OCI-LY3 (cell line): ENCODE results near the gene LCA5L.

Experiments
- H2AFZ ChIP-seq: fragments of 200-600, 300-600 bp; shearing (Covaris generic); 2 replicates; pipeline ENCODE4 v1.6.0; 2014; ENCODE audit warnings: antibody characterized with exemption, low read depth, low read length
- H3K27ac ChIP-seq: fragments of 200-600, 300-600 bp; sonication (generic); 2 replicates; pipeline ENCODE4 v1.5.1; 2014; ENCODE audit warnings: mild to moderate bottlenecking, low read length, moderate library complexity, mixed read lengths
- H3K27me3 ChIP-seq: fragments of 200-600, 300-600 bp; sonication (generic); 2 replicates; pipeline ENCODE4 v1.6.1; 2014; ENCODE audit warnings: low read depth, low read length, mixed read lengths
- H3K36me3 ChIP-seq: fragments of 200-600, 300-600 bp; sonication (generic); replicated peaks from 2 replicates; pipeline ENCODE3; 2014; ENCODE audit warnings: low read depth, low read length, mixed read lengths
- H3K4me1 ChIP-seq: fragments of 300-600, 200-600 bp; sonication (generic); 2 replicates; pipeline ENCODE4 v1.6.1; 2014; ENCODE audit warnings: low read length, mixed read lengths
- H3K4me2 ChIP-seq: fragments of 200-600, 300-600 bp; sonication (generic); 2 replicates; pipeline ENCODE4 v1.6.1; 2014; ENCODE audit warnings: low read length, mixed read lengths
- H3K4me3 ChIP-seq: fragments of 300-600, 200-600 bp; sonication (generic); 2 replicates; pipeline ENCODE4 v1.5.1; 2014; ENCODE audit warnings: antibody characterized with exemption, mild to moderate bottlenecking, low read length, moderate library complexity
- H3K79me2 ChIP-seq: fragments of 300-600, 200-600 bp; shearing (Covaris generic); 2 replicates; pipeline ENCODE4 v1.6.1; 2014; ENCODE audit warnings: mild to moderate bottlenecking, low read length, mixed read lengths
- H3K9ac ChIP-seq: fragments of 300-600, 200-600 bp; shearing (Covaris generic); 2 replicates; pipeline ENCODE4 v1.6.0; 2014; ENCODE audit warnings: mild to moderate bottlenecking, low read length, moderate library complexity
- H3K9me3 ChIP-seq: fragments of 200-600, 300-600 bp; shearing (Covaris generic); 2 replicates; pipeline ENCODE4 v1.6.1; 2014; ENCODE audit warnings: low read length, mixed read lengths; ENCODE audit not compliant: insufficient read depth
- H4K20me1 ChIP-seq: fragments of 200-600, 300-600 bp; sonication (generic); 2 replicates; pipeline ENCODE4 v1.6.1; 2016; ENCODE audit warnings: low read length, mixed read lengths; ENCODE audit not compliant: insufficient read depth
- CTCF ChIP-seq: fragments of 200-600, 300-600 bp; sonication (generic); IDR thresholded peaks from 2 replicates; pipeline ENCODE4 v1.5.1; 2014; ENCODE audit warnings: antibody characterized with exemption, low read length, low read depth
- EZH2phosphoT487 ChIP-seq: fragments of 200-600 bp; shearing (Covaris generic); IDR thresholded peaks from 2 replicates; pipeline ENCODE4 v1.6.1; 2018; ENCODE audit warnings: antibody characterized with exemption, mixed run types, low read depth

LCA5L gene

GRCh38 chr21:39481886-39482285 lies 36.3 kb upstream of the LCA5L start:
- H3K4me2 ChIP-seq, result no peak overlapping the region
- TF ChIP-seq CTCF (no peak), EZH2phosphoT487 (no peak)
- no peaks in the 10 kb centered on the region for H3K9me3 ChIP-seq
- H4K20me1 ChIP-seq, result no peaks in the 10 kb centered on the region
- H3K79me2 ChIP-seq, result no peaks in the 10 kb centered on the region
- no peaks in the 10 kb centered on the region for H3K4me1 ChIP-seq
- H3K27ac ChIP-seq, result no peak overlapping the region
- H3K36me3 ChIP-seq, result no peaks in the 10 kb centered on the region
- no peaks in the 10 kb centered on the region for H3K27me3 ChIP-seq
- no peak overlapping the region for H3K9ac ChIP-seq
- H2AFZ ChIP-seq, result no peak overlapping the region
- H3K4me3 ChIP-seq, result no peak overlapping the region

- Histone ChIP-seq H3K4me1 (no peaks in the 10 kb centered on the region), H3K9me3 (no peaks in the 10 kb centered on the region), H3K27me3 (no peaks in the 10 kb centered on the region), H3K79me2 (no peaks in the 10 kb centered on the region), H3K4me3 (no peak overlapping the region), H3K36me3 (no peaks in the 10 kb centered on the region), H2AFZ (no peak overlapping the region), H4K20me1 (no peaks in the 10 kb centered on the region), H3K9ac (no peak overlapping the region), H3K4me2 (no peak overlapping the region), H3K27ac (no peak overlapping the region)
- TF ChIP-seq CTCF (no peak), EZH2phosphoT487 (no peak)
Observed at GRCh38 chr21:39480271-39480670, 34.7 kb upstream of the LCA5L start.

GRCh38 chr21:39479814-39480182 lies 34.2 kb upstream of the LCA5L start:
- no peak overlapping the region for H3K4me2 ChIP-seq
- H3K27me3 ChIP-seq, result no peaks in the 10 kb centered on the region
- no peak overlapping the region for H3K27ac ChIP-seq
- H3K9me3 ChIP-seq, result no peaks in the 10 kb centered on the region
- H3K79me2 ChIP-seq, result no peaks in the 10 kb centered on the region
- no peak overlapping the region for H3K4me3 ChIP-seq
- H3K9ac ChIP-seq, result no peak overlapping the region
- H4K20me1 ChIP-seq, result no peaks in the 10 kb centered on the region
- TF ChIP-seq EZH2phosphoT487, result no peak
- no peak for TF ChIP-seq CTCF
- no peaks in the 10 kb centered on the region for H3K4me1 ChIP-seq
- H3K36me3 ChIP-seq, result no peaks in the 10 kb centered on the region
- no peak overlapping the region for H2AFZ ChIP-seq

- Histone ChIP-seq H3K36me3 (no peaks in the 10 kb centered on the region), H3K79me2 (no peaks in the 10 kb centered on the region), H3K4me3 (no peak overlapping the region), H3K9me3 (no peaks in the 10 kb centered on the region), H2AFZ (no peak overlapping the region), H3K27ac (no peak overlapping the region), H3K4me2 (no peak overlapping the region), H3K27me3 (no peaks in the 10 kb centered on the region), H4K20me1 (no peaks in the 10 kb centered on the region), H3K9ac (no peak overlapping the region), H3K4me1 (no peaks in the 10 kb centered on the region)
- TF ChIP-seq EZH2phosphoT487 (no peak), CTCF (no peak)
Observed at GRCh38 chr21:39479164-39479813, 33.7 kb upstream of the LCA5L start.
